DOHH2 (cell line): ENCODE results near the gene ESYT3.

ENCODE experiments used
- H3F3A ChIP-seq: fragments of 200-600 bp; sonication (generic), shearing (Covaris generic); 2 replicates; pipeline ENCODE4 v1.6.0; 2016; ENCODE audit warnings: antibody characterized with exemption, mild to moderate bottlenecking; ENCODE audit not compliant: control insufficient read depth, insufficient read depth
- H3K27ac ChIP-seq: fragments of 200-600 bp; sonication (generic); 2 replicates; pipeline ENCODE4 v1.5.1; 2014; ENCODE audit warnings: low read depth, mild to moderate bottlenecking, low read length, moderate library complexity
- H3K27me3 ChIP-seq: fragments of 200-600 bp; sonication (generic); 2 replicates; pipeline ENCODE4 v1.6.1; 2014; ENCODE audit warnings: mild to moderate bottlenecking, low read length, mixed read lengths; ENCODE audit not compliant: control insufficient read depth
- H3K36me3 ChIP-seq: fragments of 200-600 bp; sonication (generic); 2 replicates; pipeline ENCODE4 v1.6.1; 2014; ENCODE audit warnings: mild to moderate bottlenecking, low read length, moderate library complexity, mixed read lengths; ENCODE audit not compliant: control insufficient read depth
- H3K4me1 ChIP-seq: fragments of 200-600 bp; sonication (generic); 2 replicates; pipeline ENCODE4 v1.6.1; 2014; ENCODE audit warnings: mild to moderate bottlenecking, low read length, mixed read lengths; ENCODE audit not compliant: control insufficient read depth
- H3K4me2 ChIP-seq: fragments of 200-600 bp; sonication (generic); 2 replicates; pipeline ENCODE4 v1.6.0; 2014; ENCODE audit warnings: mild to moderate bottlenecking, low read length, moderate library complexity
- H3K4me3 ChIP-seq: fragments of 200-600 bp; sonication (generic); 2 replicates; pipeline ENCODE4 v1.5.1; 2014; ENCODE audit warnings: mild to moderate bottlenecking, low read length, mixed read lengths
- H3K79me2 ChIP-seq: fragments of 200-600 bp; sonication (generic); 2 replicates; pipeline ENCODE4 v1.6.1; 2014; ENCODE audit warnings: mild to moderate bottlenecking, low read length, mixed read lengths; ENCODE audit not compliant: control insufficient read depth
- H3K9me2 ChIP-seq: fragments of 200-600 bp; sonication (generic); replicated peaks from 2 replicates; pipeline ENCODE4 v1.6.1; 2014; ENCODE audit warnings: mild to moderate bottlenecking, low read length, mixed read lengths; ENCODE audit not compliant: control insufficient read depth
- H3K9me3 ChIP-seq: fragments of 200-600 bp; sonication (generic); 2 replicates; pipeline ENCODE4 v1.6.1; 2014; ENCODE audit warnings: antibody characterized with exemption, low read length, mixed read lengths; ENCODE audit not compliant: control insufficient read depth, insufficient read depth
- H4K20me1 ChIP-seq: fragments of 200-600 bp; sonication (generic); 2 replicates; pipeline ENCODE4 v1.6.0; 2014; ENCODE audit warnings: low read depth, mild to moderate bottlenecking, antibody characterized with exemption, low read length, moderate library complexity; ENCODE audit not compliant: control insufficient read depth, insufficient read depth
- EZH2phosphoT487 ChIP-seq: fragments of 200-600 bp; sonication (generic); IDR thresholded peaks from 2 replicates; pipeline ENCODE4 v1.6.1; 2017; ENCODE audit warnings: borderline replicate concordance, mild to moderate bottlenecking, antibody characterized with exemption, low read length, moderate library complexity, mixed read lengths
- TF ChIP-seq, protein P1 (sequence below): fragments of 200-600 bp; sonication (generic); IDR thresholded peaks from one replicate; pipeline ENCODE4 v1.5.1; 2014; ENCODE audit warnings: antibody characterized with exemption, mild to moderate bottlenecking, low read depth, low read length; ENCODE audit not compliant: poor library complexity, severe bottlenecking

Gene ESYT3

DNA sequence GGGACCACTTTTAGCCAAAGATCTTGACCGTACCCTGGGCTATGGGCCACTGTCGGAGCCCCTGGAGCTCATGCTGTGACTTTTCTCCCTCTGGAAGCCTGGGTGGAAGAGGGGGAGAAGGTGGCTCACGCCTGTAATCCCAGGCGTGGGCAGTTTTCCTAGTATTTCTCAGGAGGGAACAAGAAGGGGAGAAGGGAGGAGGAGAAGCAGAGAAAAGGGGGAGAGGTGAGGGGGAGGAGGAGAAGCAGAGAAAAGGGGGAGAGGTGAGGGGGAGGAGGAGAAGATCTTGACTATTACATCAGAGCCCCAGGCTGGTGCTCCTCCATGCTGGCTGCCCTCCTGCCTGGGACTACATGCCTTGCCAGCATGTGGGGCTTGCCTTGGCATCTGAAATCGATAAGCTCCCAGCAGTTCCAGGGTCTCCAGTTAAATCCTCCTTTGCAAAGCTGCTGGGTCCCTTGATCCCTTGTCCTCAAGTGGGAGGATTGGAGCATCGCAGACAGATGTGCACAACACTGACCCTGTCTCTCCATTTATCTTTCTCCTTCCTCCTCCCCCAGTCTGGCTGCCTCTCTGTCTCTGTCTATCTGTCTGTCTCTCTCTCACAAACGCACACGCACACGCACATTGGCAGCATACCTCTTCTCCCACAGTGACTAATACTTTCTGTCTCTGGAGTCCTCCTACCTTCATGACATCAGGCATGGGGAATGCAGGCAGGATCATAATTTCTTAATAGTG is 44.4 kb upstream of the ESYT3 start:
- H3K4me3 ChIP-seq: no peak overlapping the region
- H3K4me2 ChIP-seq: no peak overlapping the region
- TF ChIP-seq, protein P1, sequence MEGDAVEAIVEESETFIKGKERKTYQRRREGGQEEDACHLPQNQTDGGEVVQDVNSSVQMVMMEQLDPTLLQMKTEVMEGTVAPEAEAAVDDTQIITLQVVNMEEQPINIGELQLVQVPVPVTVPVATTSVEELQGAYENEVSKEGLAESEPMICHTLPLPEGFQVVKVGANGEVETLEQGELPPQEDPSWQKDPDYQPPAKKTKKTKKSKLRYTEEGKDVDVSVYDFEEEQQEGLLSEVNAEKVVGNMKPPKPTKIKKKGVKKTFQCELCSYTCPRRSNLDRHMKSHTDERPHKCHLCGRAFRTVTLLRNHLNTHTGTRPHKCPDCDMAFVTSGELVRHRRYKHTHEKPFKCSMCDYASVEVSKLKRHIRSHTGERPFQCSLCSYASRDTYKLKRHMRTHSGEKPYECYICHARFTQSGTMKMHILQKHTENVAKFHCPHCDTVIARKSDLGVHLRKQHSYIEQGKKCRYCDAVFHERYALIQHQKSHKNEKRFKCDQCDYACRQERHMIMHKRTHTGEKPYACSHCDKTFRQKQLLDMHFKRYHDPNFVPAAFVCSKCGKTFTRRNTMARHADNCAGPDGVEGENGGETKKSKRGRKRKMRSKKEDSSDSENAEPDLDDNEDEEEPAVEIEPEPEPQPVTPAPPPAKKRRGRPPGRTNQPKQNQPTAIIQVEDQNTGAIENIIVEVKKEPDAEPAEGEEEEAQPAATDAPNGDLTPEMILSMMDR: no peak
- no peak for TF ChIP-seq EZH2phosphoT487
- H3K79me2 ChIP-seq: no peaks in the 10 kb centered on the region
- H4K20me1 ChIP-seq: no peaks in the 10 kb centered on the region
- no peaks in the 10 kb centered on the region; the same call in 1 of the 2 replicates for H3K27me3 ChIP-seq
- H3K27ac ChIP-seq: no peak overlapping the region
- H3F3A ChIP-seq: no peaks in the 10 kb centered on the region
- no peaks in the 10 kb centered on the region for H3K4me1 ChIP-seq
- no peaks in the 10 kb centered on the region for H3K36me3 ChIP-seq
- no peaks in the 10 kb centered on the region for H3K9me2 ChIP-seq
- H3K9me3 ChIP-seq: no peaks in the 10 kb centered on the region

DNA sequence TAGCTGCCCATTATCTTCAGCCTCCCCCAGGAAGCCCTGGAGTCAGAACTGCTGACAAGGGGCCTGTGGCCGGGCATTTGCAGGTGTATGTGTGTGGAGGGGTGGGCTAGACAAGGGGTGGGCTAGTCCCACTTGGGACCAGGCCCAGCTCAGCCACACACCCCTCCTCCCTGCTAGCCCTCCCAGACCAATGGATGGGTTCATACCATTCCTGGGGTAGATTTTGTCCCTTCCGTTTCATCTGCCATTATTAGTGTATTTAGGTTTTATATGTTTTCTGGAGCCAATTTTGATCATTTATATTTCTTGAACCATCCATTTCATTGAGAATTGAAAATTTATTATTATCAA is 43.9 kb upstream of the ESYT3 start:
- Histone ChIP-seq H3K27me3 (peaks cover 3% of the 10 kb centered on the region; the same call in 1 of the 2 replicates), H3F3A (no peaks in the 10 kb centered on the region), H3K36me3 (no peaks in the 10 kb centered on the region), H3K4me3 (no peak overlapping the region), H3K4me2 (no peak overlapping the region), H3K79me2 (no peaks in the 10 kb centered on the region), H4K20me1 (no peaks in the 10 kb centered on the region), H3K9me3 (no peaks in the 10 kb centered on the region), H3K27ac (no peak overlapping the region), H3K4me1 (no peaks in the 10 kb centered on the region), H3K9me2 (no peaks in the 10 kb centered on the region)
- TF ChIP-seq EZH2phosphoT487: no peak
- TF ChIP-seq, protein P1: no peak

GRCh38 chr3:138394156-138394555 is 40.3 kb upstream of the ESYT3 start:
- H3K36me3 ChIP-seq: no peaks in the 10 kb centered on the region
- no peaks in the 10 kb centered on the region for H4K20me1 ChIP-seq
- H3K4me1 ChIP-seq: peaks cover 3% of the 10 kb centered on the region; the same call in 1 of the 2 replicates
- H3K27ac ChIP-seq: no peak overlapping the region
- H3K79me2 ChIP-seq: no peaks in the 10 kb centered on the region
- no peak overlapping the region for H3K4me2 ChIP-seq
- H3F3A ChIP-seq: no peaks in the 10 kb centered on the region
- H3K9me3 ChIP-seq: no peaks in the 10 kb centered on the region
- TF ChIP-seq, protein P1: no peak
- no peak for TF ChIP-seq EZH2phosphoT487
- H3K9me2 ChIP-seq: no peaks in the 10 kb centered on the region
- peaks cover 6% of the 10 kb centered on the region; the same call in 1 of the 2 replicates for H3K27me3 ChIP-seq
- H3K4me3 ChIP-seq: no peak overlapping the region
